Measurements from ENCODE around the gene SUSD1. TPM values are rescaled to one million over a fixed set of nuclear protein-coding genes. Genes with fewer than 3 reads are reported as not detected.
"Not testable (repeated sequence)": the region's sequence is repeated elsewhere in the genome, so short reads cannot be mapped to it uniquely, and the experiment has no call there.

The SUSD1 gene
- polyA plus RNA-seq, 1 of the 3 experiments (the other 2 are of a cell fraction): 8.2 TPM

DNA sequence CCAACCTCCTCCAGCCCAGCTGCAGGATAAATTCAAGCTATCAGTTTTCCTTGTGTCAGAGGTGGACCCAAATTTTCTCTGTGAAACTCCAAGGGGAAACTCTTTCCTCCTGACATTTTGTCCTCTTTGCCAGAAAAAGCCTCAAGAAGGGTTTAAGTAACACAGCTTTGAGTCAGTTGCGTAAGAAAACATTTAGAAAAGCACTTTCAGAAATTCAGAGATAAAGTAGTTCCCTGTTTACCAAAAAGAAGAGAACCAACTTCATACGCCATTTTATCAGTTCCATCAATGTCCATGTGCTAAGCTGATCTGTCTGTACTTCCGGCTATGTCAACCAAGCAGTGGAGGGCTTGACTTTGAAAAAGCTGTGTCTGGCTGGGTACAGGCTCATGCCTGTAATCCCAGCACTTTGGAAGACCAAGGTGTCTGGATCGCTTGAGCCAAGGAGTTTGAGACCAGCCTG, 19.9 kb upstream of the SUSD1 start (continued):
- TF ChIP-seq, protein P1, sequence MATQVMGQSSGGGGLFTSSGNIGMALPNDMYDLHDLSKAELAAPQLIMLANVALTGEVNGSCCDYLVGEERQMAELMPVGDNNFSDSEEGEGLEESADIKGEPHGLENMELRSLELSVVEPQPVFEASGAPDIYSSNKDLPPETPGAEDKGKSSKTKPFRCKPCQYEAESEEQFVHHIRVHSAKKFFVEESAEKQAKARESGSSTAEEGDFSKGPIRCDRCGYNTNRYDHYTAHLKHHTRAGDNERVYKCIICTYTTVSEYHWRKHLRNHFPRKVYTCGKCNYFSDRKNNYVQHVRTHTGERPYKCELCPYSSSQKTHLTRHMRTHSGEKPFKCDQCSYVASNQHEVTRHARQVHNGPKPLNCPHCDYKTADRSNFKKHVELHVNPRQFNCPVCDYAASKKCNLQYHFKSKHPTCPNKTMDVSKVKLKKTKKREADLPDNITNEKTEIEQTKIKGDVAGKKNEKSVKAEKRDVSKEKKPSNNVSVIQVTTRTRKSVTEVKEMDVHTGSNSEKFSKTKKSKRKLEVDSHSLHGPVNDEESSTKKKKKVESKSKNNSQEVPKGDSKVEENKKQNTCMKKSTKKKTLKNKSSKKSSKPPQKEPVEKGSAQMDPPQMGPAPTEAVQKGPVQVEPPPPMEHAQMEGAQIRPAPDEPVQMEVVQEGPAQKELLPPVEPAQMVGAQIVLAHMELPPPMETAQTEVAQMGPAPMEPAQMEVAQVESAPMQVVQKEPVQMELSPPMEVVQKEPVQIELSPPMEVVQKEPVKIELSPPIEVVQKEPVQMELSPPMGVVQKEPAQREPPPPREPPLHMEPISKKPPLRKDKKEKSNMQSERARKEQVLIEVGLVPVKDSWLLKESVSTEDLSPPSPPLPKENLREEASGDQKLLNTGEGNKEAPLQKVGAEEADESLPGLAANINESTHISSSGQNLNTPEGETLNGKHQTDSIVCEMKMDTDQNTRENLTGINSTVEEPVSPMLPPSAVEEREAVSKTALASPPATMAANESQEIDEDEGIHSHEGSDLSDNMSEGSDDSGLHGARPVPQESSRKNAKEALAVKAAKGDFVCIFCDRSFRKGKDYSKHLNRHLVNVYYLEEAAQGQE (IDR thresholded peaks at IDR 0.05; ENCODE audit: low read depth, low read length): no peak
- TF ChIP-seq, protein P2, sequence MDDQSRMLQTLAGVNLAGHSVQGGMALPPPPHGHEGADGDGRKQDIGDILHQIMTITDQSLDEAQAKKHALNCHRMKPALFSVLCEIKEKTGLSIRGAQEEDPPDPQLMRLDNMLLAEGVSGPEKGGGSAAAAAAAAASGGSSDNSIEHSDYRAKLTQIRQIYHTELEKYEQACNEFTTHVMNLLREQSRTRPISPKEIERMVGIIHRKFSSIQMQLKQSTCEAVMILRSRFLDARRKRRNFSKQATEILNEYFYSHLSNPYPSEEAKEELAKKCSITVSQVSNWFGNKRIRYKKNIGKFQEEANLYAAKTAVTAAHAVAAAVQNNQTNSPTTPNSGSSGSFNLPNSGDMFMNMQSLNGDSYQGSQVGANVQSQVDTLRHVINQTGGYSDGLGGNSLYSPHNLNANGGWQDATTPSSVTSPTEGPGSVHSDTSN (IDR thresholded peaks at IDR 0.05): no peak
- TF ChIP-seq FOSL2 (IDR thresholded peaks at IDR 0.05; ENCODE audit: borderline replicate concordance, low read depth): no peak

DNA sequence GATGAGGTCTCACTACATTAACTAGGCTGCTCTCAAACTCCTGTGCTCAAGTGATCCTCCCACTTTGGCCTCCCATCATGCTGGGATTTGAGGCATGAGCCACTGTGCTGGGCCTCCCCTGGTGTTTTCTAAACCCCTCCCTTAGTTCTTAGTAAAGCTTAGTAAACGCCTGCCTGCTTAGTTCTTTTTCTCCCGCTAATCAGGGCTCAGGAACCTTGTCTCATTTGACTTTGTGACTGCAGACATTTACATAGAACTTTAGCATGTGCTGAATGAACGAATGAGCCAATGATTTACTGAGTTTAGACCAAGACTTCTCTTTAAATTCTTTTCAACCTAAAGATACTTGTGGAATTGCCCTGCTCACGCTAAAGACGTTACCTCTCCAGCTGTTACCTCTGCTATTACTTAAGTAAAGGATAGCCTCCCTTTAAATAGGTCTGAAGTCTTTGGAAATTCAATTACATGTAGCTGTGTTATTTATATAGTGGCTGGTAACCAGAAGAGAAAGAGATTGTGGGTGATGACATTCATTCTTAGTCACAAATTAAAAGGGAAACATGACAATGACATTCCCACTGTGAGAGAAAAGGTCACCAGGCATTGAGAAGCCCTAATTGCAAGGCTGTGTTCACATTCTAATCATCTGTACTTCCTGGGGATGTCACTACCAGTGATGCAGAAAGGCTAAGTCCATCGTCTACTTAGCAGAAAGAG, 18.6 kb upstream of the SUSD1 start:
- Histone ChIP-seq H3K4me3 (ENCODE audit: low read depth in 2 of 2, low read length in 1 of 2) (no peak overlapping the region), H3F3A (replicated peaks; ENCODE audit: insufficient read depth) (no peaks in the 10 kb centered on the region), H3K4me1 (ENCODE audit: control insufficient read depth in 1 of 2, insufficient read depth in 2 of 2, low read depth in 1 of 2, low read length in 1 of 2) (no peaks in the 10 kb centered on the region), H2AFZ (ENCODE audit: low read depth) (no peak overlapping the region), H3K27ac (ENCODE audit: low read depth in 2 of 2, low read length in 1 of 2) (no peak overlapping the region), H4K20me1 (ENCODE audit: insufficient read depth) (no peaks in the 10 kb centered on the region), H3K36me3 (replicated peaks in 1 of 2; ENCODE audit: control insufficient read depth in 1 of 2, insufficient read depth in 2 of 2, low read length in 1 of 2) (no peaks in the 10 kb centered on the region), H3K79me2 (ENCODE audit: insufficient read depth) (no peaks in the 10 kb centered on the region), H3K9me2 (no peaks in the 10 kb centered on the region), H3K27me3 (ENCODE audit: insufficient read depth) (no peaks in the 10 kb centered on the region), H3K9ac (no peak overlapping the region), H3K9me3 (no peaks in the 10 kb centered on the region), H3K4me2 (no peak overlapping the region)
- DNase-seq: no peak
- TF ChIP-seq, protein P3, sequence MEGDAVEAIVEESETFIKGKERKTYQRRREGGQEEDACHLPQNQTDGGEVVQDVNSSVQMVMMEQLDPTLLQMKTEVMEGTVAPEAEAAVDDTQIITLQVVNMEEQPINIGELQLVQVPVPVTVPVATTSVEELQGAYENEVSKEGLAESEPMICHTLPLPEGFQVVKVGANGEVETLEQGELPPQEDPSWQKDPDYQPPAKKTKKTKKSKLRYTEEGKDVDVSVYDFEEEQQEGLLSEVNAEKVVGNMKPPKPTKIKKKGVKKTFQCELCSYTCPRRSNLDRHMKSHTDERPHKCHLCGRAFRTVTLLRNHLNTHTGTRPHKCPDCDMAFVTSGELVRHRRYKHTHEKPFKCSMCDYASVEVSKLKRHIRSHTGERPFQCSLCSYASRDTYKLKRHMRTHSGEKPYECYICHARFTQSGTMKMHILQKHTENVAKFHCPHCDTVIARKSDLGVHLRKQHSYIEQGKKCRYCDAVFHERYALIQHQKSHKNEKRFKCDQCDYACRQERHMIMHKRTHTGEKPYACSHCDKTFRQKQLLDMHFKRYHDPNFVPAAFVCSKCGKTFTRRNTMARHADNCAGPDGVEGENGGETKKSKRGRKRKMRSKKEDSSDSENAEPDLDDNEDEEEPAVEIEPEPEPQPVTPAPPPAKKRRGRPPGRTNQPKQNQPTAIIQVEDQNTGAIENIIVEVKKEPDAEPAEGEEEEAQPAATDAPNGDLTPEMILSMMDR (IDR thresholded peaks at IDR 0.05): no peak
- no peak for TF ChIP-seq EZH2phosphoT487 (IDR thresholded peaks at IDR 0.05; ENCODE audit: borderline replicate concordance, low read depth)
- no peak for TF ChIP-seq GABPA (IDR thresholded peaks at IDR 0.05; ENCODE audit: low read depth)
- TF ChIP-seq EP300 (IDR thresholded peaks at IDR 0.05; ENCODE audit: borderline replicate concordance in 1 of 2, low read depth in 1 of 2, low read length in 1 of 2): no peak
- no peak for TF ChIP-seq MXI1 (IDR thresholded peaks at IDR 0.05; ENCODE audit: low read depth, low read length)
- no peak for TF ChIP-seq NFIC (IDR thresholded peaks at IDR 0.05; ENCODE audit: borderline replicate concordance)
- no peak for TF ChIP-seq SIN3A (IDR thresholded peaks at IDR 0.05; ENCODE audit: borderline replicate concordance, low read depth, low read length)
- TF ChIP-seq, protein P4, sequence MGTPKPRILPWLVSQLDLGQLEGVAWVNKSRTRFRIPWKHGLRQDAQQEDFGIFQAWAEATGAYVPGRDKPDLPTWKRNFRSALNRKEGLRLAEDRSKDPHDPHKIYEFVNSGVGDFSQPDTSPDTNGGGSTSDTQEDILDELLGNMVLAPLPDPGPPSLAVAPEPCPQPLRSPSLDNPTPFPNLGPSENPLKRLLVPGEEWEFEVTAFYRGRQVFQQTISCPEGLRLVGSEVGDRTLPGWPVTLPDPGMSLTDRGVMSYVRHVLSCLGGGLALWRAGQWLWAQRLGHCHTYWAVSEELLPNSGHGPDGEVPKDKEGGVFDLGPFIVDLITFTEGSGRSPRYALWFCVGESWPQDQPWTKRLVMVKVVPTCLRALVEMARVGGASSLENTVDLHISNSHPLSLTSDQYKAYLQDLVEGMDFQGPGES (IDR thresholded peaks at IDR 0.05; ENCODE audit: low read depth, low read length): no peak
- TF ChIP-seq ELF1 (IDR thresholded peaks at IDR 0.05): no peak
- TF ChIP-seq FOSL2 (IDR thresholded peaks at IDR 0.05; ENCODE audit: borderline replicate concordance, low read depth): no peak
- TF ChIP-seq, protein P5, sequence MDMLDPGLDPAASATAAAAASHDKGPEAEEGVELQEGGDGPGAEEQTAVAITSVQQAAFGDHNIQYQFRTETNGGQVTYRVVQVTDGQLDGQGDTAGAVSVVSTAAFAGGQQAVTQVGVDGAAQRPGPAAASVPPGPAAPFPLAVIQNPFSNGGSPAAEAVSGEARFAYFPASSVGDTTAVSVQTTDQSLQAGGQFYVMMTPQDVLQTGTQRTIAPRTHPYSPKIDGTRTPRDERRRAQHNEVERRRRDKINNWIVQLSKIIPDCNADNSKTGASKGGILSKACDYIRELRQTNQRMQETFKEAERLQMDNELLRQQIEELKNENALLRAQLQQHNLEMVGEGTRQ (IDR thresholded peaks at IDR 0.05; ENCODE audit: borderline replicate concordance, low read depth, low read length): no peak
- ChIA-PET POLR2A (no interaction called here), CTCF (interaction anchor here (1.1 kb wide), 1 partner anchor 12 kb away, joined by 3 read pairs; no protein-coding TSS in a partner anchor)
- 92% methylated on average over 6 of the region's 6 CpGs for WGBS (ENCODE audit: low lambda C conversion rate)

DNA sequence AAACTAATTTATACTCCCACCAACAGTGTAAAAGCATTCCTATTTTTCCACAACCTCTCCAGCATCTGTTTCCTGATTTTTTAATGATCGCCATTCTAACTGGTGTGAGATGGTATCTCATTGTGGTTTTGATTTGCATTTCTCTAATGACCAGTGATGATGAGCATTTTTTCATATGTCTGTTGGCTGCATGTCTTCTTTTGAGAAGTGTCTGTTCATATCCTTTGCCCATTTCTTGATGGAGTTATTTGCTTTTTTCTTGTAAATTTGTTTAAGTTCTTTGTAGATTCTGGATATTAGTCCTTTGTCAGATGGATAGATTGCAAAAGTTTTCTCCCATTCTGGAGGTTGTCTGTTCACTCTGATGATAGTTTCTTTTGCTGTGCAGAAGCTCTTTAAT, 15.2 kb upstream of the SUSD1 start:
- H3K27me3 ChIP-seq (ENCODE audit: insufficient read depth); DNase-seq; H3K4me1 ChIP-seq (ENCODE audit: control insufficient read depth in 1 of 2, insufficient read depth in 2 of 2, low read depth in 1 of 2, low read length in 1 of 2); H3K9me3 ChIP-seq; H3F3A ChIP-seq (replicated peaks; ENCODE audit: insufficient read depth); H3K36me3 ChIP-seq (replicated peaks in 1 of 2; ENCODE audit: control insufficient read depth in 1 of 2, insufficient read depth in 2 of 2, low read length in 1 of 2); H4K20me1 ChIP-seq (ENCODE audit: insufficient read depth); CTCF ChIA-PET; H3K4me2 ChIP-seq; H3K79me2 ChIP-seq (ENCODE audit: insufficient read depth); H3K27ac ChIP-seq (ENCODE audit: low read depth in 2 of 2, low read length in 1 of 2); H3K9ac ChIP-seq; H2AFZ ChIP-seq (ENCODE audit: low read depth); H3K4me3 ChIP-seq (ENCODE audit: low read depth in 2 of 2, low read length in 1 of 2); POLR2A ChIA-PET; H3K9me2 ChIP-seq: not testable (repeated sequence)
- WGBS (ENCODE audit: low lambda C conversion rate): 94% methylated on average over 1 of the region's 1 CpG

Data from SK-N-SH (cell line).